Panc1 (cell line): Measurements from ENCODE around the gene ATP6V0D1. TPM values are rescaled to one million over a fixed set of nuclear protein-coding genes. Genes with fewer than 3 reads are reported as not detected.

Experiments used
- ATAC-seq: fragments of 200-7000 bp; cut with Tn5 transposase; 2 replicates; pipeline ENCODE4 v1.9.1; 2020; ENCODE audit warnings: mild to moderate bottlenecking, moderate library complexity
- BruUV-seq: library from RNA; stranded (reverse); fragments of 400-500 nt; replicated peaks from 2 replicates; lab custom pipeline; 2021; lab: Mats Ljungman, UMichigan
- CTCF ChIA-PET: fragments of 300-600 bp; sonication (Branson Sonifier 250); formaldehyde crosslinking; loops from one replicate; lab custom pipeline; 2022; ENCODE audit warnings: antibody characterized with exemption; lab: Charles Lee
- POLR2A ChIA-PET: fragments of 300-600 bp; sonication (Branson Sonifier 250); formaldehyde crosslinking; loops from one replicate; lab custom pipeline; 2022; ENCODE audit warnings: antibody characterized with exemption; lab: Charles Lee
- DNase-seq: peaks from one replicate; pipeline ENCODE4 v3.0.0-alpha.2; 2010; ENCODE audit warnings: low read depth, low spot score
- H3K27ac ChIP-seq: 2 replicates; pipeline ENCODE4 v1.5.1; 2011; ENCODE audit warnings: mild to moderate bottlenecking, low read length, inconsistent platforms
- H3K27me3 ChIP-seq: fragments of 200-500 bp; sonication (Bioruptor generic); 2 replicates; pipeline ENCODE4 v1.6.0; 2014; ENCODE audit warnings: low read length, inconsistent platforms; ENCODE audit not compliant: control insufficient read depth, insufficient read depth
- H3K36me3 ChIP-seq: fragments of 200-500 bp; sonication (Bioruptor generic); 2 replicates; pipeline ENCODE4 v1.5.1; 2014; ENCODE audit warnings: inconsistent platforms, mild to moderate bottlenecking, low read length, moderate library complexity; ENCODE audit not compliant: control insufficient read depth, insufficient read depth
- H3K4me1 ChIP-seq: 2 replicates; pipeline ENCODE4 v1.5.1; 2011; ENCODE audit warnings: inconsistent platforms, mild to moderate bottlenecking, low read length, moderate library complexity; ENCODE audit not compliant: control insufficient read depth, insufficient read depth
- H3K4me3 ChIP-seq, 2 experiments: 2 replicates each; pipeline ENCODE4 v1.5.1; 2011 to 2012; ENCODE audit warnings: low read depth in 2 of 2, low read length in 2 of 2, mild to moderate bottlenecking in 2 of 2, inconsistent platforms in 1 of 2, moderate library complexity in 1 of 2
- H3K9me3 ChIP-seq: fragments of 200-500 bp; sonication (Bioruptor generic); 2 replicates; pipeline ENCODE4 v1.5.1; 2014; ENCODE audit warnings: low read depth, mild to moderate bottlenecking, inconsistent platforms, low read length, moderate library complexity; ENCODE audit not compliant: control insufficient read depth, insufficient read depth
- CTCF ChIP-seq: fragments of 450-650 bp; IDR thresholded peaks from 2 replicates; pipeline ENCODE4 v1.5.1; 2017; ENCODE audit warnings: mild to moderate bottlenecking
- POLR2AphosphoS5 ChIP-seq: IDR thresholded peaks from 2 replicates; pipeline ENCODE4 v1.6.1; 2012; ENCODE audit warnings: mild to moderate bottlenecking, low read depth, low read length, moderate library complexity
- REST ChIP-seq, 2 experiments: IDR thresholded peaks; 2 replicates each; pipeline ENCODE4 v1.6.1; 2011 to 2012; ENCODE audit warnings: low read depth in 2 of 2, control low read depth in 1 of 2, low read length in 1 of 2, mild to moderate bottlenecking in 1 of 2, moderate library complexity in 1 of 2; ENCODE audit not compliant: insufficient read depth in 1 of 2
- SIN3A ChIP-seq: IDR thresholded peaks from 2 replicates; pipeline ENCODE4 v1.6.1; 2012; ENCODE audit warnings: low read depth, mild to moderate bottlenecking, low read length, moderate library complexity, borderline replicate concordance; ENCODE audit not compliant: insufficient read depth
- TCF7L2 ChIP-seq: IDR thresholded peaks from 2 replicates; pipeline ENCODE4 v1.6.1; 2011; ENCODE audit warnings: mild to moderate bottlenecking, low read depth, low read length, inconsistent platforms
- in situ Hi-C: cut with HindIII; loops from 2 replicates; pipeline ENCODE4 v1.10.0; 2016; ENCODE audit warnings: low sequenced_read_pairs, low pct_unique_long_range_greater_than_20kb
- intact Hi-C: fragments of 100-400 bp; cut with micrococcal nuclease; formaldehyde crosslinking; loops from one replicate; pipeline ENCODE4 v1.10.0; 2022; ENCODE audit not compliant: unreplicated experiment
- total RNA-seq: library from RNA; stranded (reverse); gene quantifications from one replicate; pipeline ENCODE4 v1.2.1, GENCODE V29; 2021; ENCODE audit not compliant: unreplicated experiment

ATP6V0D1 gene
- total RNA-seq, 1 experiment from 2014 or later, result 70.8 TPM

- intact Hi-C loops, result no loop called here
- in situ Hi-C loops, result no loop called here
These were observed 35.6 kb upstream of the ATP6V0D1 start for GRCh38 chr16:67516296-67517154.

More at GRCh38 chr16:67516296-67517154, 35.6 kb upstream of the ATP6V0D1 start:
- no peaks in the 10 kb centered on the region for H3K27me3 ChIP-seq
- POLR2A ChIA-PET, result no interaction called here
- H3K27ac ChIP-seq, result no peak overlapping the region
- no peak for TF ChIP-seq REST (IDR thresholded peaks at IDR 0.05; ENCODE audit: insufficient read depth in 1 of 2, low read depth in 2 of 2, low read length in 1 of 2)
- no peak for TF ChIP-seq CTCF
- TF ChIP-seq SIN3A, result no peak
- no peak for TF ChIP-seq TCF7L2
- no peak for TF ChIP-seq POLR2AphosphoS5
- BruUV-seq, result no TSS peak
- DNase-seq (no peak), ATAC-seq (no peak)
- H3K9me3 ChIP-seq, result no peaks in the 10 kb centered on the region
- H3K4me1 ChIP-seq, result no peaks in the 10 kb centered on the region
- no peaks in the 10 kb centered on the region for H3K36me3 ChIP-seq
- CTCF ChIA-PET, result interaction anchor here (0.6 to 0.7 kb wide), 2 partner anchors 27 to 36 kb away, joined by 4 to 5 read pairs; no protein-coding TSS in a partner anchor
- H3K4me3 ChIP-seq, result no peak overlapping the region
